Muscle layer of duodenum (tissue), 2 donors: ENCODE data around the gene TAPBP.
A peak's percentile ranks its signal among the peaks of the same experiment; 100 is the strongest.
"Not testable (repeated sequence)": the region's sequence is repeated elsewhere in the genome, so short reads cannot be mapped to it uniquely, and the experiment has no call there.

Experiments used
- H3K27ac ChIP-seq: one replicate; pipeline ENCODE4 v1.7.0; 2013; ENCODE audit warnings: mild to moderate bottlenecking, low read length
- H3K27me3 ChIP-seq: one replicate; pipeline ENCODE4 v1.7.0; 2013; ENCODE audit warnings: low read depth, mild to moderate bottlenecking, control low read depth, low read length
- H3K36me3 ChIP-seq, 2 donors: one replicate each; pipeline ENCODE4 v1.7.0; 2013; ENCODE audit warnings: low read length in 2 of 2, control low read depth in 1 of 2, mild to moderate bottlenecking in 1 of 2; ENCODE audit not compliant: insufficient read depth in 2 of 2, control insufficient read depth in 1 of 2
- H3K4me1 ChIP-seq, 2 donors: one replicate each; pipeline ENCODE4 v1.7.0; 2013; ENCODE audit warnings: low read length in 2 of 2, mild to moderate bottlenecking in 2 of 2, control low read depth in 1 of 2, moderate library complexity in 1 of 2; ENCODE audit not compliant: insufficient read depth in 2 of 2, control insufficient read depth in 1 of 2
- H3K4me3 ChIP-seq, 2 donors: one replicate each; pipeline ENCODE4 v1.7.0; 2013; ENCODE audit warnings: low read length in 2 of 2, low read depth in 1 of 2, mild to moderate bottlenecking in 1 of 2
- H3K9me3 ChIP-seq, 2 donors: one replicate each; pipeline ENCODE4 v1.7.0; 2013; ENCODE audit warnings: low read length in 2 of 2, control low read depth in 1 of 2, mild to moderate bottlenecking in 1 of 2; ENCODE audit not compliant: control insufficient read depth in 1 of 2
- donor health status: healthy.

TAPBP gene

DNA sequence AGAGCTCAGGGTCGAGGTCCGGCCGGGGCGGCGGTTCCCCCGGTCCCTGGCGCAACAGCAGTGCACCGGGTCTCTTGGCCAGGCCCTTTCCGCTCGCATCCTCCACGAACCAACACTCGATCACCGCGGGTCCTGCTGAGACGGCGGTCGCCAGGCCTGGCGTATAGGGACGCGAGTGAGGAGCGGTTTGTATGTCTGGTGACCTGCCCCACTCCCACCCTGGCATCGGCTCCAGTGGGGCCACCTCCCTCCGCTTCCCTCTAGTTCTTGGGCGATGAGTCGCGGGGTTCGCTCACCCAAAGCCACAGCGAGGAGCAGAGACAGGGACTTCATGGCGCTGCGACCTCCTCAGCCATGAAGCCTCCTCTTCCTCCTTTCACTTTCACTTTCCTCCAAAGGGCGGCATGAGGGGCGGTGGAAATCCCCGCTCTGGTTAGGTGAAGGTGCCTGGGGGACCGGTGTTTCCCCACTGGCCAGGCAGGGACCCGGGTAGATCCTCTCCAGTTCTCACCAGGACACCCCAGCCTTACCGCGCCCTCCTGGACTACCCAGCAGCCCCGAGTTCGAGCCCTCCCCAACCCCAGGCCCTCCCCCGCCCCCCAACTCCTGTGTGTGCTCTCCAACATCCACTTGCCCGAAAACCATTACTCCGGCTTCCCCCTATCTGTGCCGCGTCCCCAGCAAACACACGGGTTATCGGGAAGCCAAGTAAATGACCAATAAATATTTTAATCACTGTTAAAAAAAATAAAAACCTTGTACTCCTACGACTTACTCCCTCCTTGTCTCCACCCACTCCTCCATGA is at the start of gene TAPBP:
TAPBP (minus strand) TSS at position 370 of the 806 bp plus-strand sequence; CDS start at position 333, 37 bp downstream.
- Histone ChIP-seq H3K4me1 (peaks cover 11 to 46% of the 10 kb centered on the region in 2 donors), H3K27ac (peak within 1 kb of the TSS; percentile 96), H3K9me3 (no peaks in the 10 kb centered on the region), H3K36me3 (peaks cover 0 to 6% of the 10 kb centered on the region in 2 donors), H3K27me3 (no peaks in the 10 kb centered on the region), H3K4me3 (peak within 1 kb of the TSS; percentile 92 to 95)

DNA sequence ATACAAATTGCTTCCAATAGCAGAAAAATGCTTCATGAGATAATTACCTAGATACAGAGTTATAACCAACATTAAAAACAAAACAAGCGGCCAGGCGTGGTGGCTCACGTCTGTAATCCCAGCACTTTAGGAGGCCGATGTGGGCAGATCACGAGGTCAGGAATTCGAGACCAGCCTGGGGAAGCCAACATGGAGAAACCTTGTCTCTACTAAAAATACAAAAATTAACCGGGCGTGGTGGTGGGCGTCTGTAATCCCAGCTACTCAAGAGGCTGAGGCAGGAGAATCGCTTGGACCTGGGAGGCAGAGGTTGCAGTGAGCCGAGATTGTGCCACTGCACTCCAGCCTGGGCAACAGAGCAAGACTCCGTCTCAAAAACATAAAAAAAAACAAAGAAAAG is 49.6 kb upstream of the TAPBP start:
- not testable (repeated sequence) for H3K9me3 ChIP-seq, H3K4me3 ChIP-seq, H3K4me1 ChIP-seq, H3K27me3 ChIP-seq, H3K27ac ChIP-seq, H3K36me3 ChIP-seq

DNA sequence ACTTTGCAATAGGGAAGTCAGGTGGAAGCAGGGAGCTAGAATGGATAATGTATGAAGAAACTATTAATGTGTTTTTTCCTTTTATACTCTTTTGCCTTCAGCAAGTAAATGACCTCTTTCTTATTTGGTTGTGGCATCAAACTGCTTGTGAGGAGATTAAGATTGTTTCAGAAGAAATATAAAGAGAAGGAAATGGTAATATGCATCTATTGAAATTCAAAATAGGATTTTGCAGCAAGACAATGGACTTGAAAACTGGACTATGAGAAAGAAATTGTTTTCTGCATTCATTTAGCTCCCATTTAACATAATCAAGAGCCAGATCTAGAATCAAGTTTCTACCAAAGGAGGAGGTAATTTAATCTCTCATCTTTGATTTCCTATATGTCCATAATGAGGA is 45.5 kb upstream of the TAPBP start:
- Histone ChIP-seq H3K9me3 (no peaks in the 10 kb centered on the region), H3K36me3 (no peaks in the 10 kb centered on the region), H3K27me3 (no peaks in the 10 kb centered on the region), H3K27ac (no peak overlapping the region), H3K4me3 (no peak overlapping the region), H3K4me1 (no peaks in the 10 kb centered on the region)

DNA sequence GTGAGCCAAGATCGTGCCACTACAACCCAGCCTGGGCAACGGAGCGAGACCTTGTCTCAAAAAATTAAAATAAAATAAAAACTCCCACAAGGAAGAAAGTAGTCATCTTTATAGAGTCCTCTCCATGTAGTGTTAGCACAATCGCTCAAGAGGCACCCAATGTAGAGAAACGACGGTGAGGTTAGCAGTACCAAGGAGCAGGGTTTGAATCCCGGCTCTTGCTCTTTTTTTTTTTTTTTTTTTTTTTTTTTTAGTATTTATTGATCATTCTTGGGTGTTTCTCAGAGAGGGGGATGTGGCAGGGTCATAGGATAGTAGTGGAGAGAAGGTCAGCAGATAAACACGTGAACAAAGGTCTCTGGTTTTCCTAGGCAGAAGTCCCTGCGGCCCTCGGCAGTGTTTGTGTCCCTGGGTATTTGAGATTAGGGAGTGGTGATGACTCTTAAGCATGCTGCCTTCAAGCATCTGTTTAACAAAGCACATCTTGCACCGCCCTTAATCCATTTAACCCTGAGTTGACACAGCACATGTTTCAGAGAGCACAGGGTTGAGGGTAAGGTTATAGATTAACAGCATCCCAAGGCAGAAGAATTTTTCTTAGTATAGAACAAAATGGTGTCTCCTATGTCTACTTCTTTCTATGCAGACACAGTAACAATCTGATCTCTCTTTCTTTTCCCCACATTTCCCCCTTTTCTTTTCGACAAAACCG is 43.4 kb upstream of the TAPBP start:
- not testable (repeated sequence) for H3K36me3 ChIP-seq, H3K27ac ChIP-seq, H3K27me3 ChIP-seq, H3K9me3 ChIP-seq, H3K4me1 ChIP-seq, H3K4me3 ChIP-seq

DNA sequence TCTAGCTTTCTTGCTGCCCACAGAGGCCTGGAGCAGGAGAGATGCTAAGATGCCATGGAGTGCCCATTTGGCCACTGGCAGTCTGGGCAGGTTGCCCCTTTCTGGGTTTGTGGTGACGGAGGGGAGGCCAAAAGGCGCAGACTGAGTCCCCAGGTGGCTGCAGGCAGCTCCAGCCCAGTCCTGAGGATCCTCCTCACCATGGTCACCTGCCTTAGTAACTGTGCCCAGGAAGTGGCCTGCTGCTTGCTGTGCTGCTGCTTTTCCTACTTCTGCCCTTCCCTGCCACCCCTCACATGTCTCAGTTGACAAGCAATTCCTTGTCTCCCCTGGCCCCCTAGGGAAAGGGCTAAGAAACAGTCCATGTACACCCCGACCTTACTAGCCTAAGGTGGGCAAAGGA is 42.4 kb upstream of the TAPBP start:
- H3K4me3 ChIP-seq, result no peak overlapping the region
- no peaks in the 10 kb centered on the region for H3K27me3 ChIP-seq
- H3K4me1 ChIP-seq, result no peaks in the 10 kb centered on the region
- H3K27ac ChIP-seq, result no peak overlapping the region
- no peaks in the 10 kb centered on the region for H3K9me3 ChIP-seq
- H3K36me3 ChIP-seq, result no peaks in the 10 kb centered on the region

DNA sequence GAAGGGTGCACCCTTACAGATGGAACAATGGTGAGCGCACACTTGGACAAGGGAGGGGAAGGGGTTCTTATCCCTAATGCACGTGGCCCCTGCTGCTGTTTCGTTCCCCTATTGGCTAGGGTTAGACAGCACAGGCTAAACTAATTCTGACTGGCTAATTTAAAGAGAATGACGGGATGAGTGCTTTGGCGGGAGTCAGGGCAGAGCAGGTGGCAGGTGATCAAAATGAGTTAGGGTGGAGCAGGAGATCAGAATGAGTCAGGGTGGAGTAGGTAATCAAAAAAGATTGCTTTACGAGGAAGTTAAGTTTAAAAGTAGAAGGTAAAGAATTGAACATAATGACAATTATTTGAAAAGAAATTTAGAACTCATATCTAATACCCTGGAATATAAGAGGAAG is 42.0 kb upstream of the TAPBP start:
- H3K4me1 ChIP-seq, H3K27me3 ChIP-seq, H3K9me3 ChIP-seq, H3K27ac ChIP-seq, H3K4me3 ChIP-seq, H3K36me3 ChIP-seq: not testable (repeated sequence)

DNA sequence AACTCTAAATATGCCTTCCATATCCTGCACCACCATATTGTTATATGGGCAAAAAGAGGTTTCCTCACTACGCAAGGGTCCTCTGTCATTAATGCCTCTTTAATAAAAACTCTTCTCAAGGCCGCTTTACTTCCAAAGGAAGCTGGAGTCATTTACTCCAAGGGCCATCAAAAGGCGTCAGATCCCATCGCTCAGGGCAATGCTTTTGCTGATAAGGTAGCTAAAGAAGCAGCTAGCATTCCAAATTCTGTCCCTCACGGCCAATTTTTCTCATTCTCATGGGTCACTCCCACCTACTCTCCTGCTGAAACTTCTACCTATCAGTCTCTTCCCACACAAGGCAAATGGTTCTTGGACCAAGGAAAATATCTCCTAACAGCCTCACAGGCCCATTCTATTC is 33.9 kb upstream of the TAPBP start:
- H3K4me1 ChIP-seq, result peaks cover 0 to 4% of the 10 kb centered on the region in 2 donors
- no peaks in the 10 kb centered on the region for H3K36me3 ChIP-seq
- no peaks in the 10 kb centered on the region for H3K27me3 ChIP-seq
- no peak overlapping the region for H3K4me3 ChIP-seq
- H3K27ac ChIP-seq, result no peak overlapping the region
- H3K9me3 ChIP-seq, result no peaks in the 10 kb centered on the region

DNA sequence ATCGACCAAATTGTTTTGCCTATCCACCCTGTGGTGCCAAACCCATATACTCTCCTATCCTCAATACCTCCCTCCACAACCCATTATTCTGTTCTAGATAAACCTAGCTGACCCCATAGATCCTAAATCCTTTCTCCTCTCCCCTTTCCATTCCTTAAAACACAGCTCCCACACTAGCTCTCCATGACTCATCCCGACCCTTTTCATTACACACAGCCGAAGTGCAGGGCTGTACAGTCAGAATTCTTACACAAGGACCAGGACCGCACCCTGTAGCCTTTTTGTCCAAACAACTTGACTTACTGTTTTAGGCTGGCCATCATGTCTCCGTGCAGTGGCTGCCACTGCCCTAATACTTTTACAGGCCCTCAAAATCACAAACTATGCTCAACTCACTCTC is 33.1 kb upstream of the TAPBP start:
- not testable (repeated sequence) for H3K4me3 ChIP-seq, H3K27me3 ChIP-seq, H3K36me3 ChIP-seq, H3K4me1 ChIP-seq, H3K27ac ChIP-seq, H3K9me3 ChIP-seq

DNA sequence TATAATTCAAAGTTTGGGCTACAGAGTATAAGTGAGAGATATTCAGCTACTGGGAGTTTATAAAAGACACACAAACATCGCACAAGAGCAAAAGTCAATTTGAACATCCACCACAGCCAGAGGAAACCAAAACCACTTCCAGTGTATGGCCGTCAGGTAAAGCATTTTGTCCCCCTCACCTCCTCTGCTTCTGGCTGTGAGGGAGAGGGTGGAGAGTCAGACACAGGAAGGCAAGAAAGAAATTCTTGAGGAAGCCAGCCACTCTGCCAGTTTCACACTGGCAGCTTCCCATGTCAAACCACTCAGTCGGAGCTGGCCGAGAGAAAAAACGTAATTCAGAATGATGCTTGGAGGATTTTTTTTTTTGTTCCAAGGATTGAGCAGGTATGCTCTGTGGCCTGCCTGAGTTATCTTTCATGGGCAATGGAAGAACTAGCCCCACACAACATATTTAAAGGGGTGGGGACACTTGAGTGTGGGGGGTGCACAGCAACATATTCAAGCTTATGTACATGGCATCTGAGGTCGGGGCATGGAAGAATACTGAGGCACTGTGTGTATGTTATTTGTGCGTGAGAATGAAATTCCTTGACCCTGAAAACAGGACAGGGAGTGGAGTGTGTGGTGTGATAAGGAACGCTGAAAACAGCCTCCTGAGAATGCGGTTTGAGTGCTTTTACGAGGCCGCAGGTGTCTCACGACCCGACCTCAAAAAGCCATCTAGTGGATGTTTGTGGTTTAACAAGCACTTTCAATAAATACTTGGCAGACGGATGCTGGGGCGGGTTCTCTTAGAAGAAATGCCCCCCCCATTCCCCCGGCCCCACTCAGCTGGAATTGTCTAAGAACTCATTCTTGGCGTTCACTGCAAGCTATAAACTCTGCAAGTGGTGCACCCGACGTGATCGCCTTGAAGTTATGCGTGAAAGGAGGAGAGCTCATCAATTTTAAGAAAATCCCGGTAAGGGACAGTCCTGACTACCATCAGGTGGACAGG is 31.1 kb upstream of the TAPBP start:
- no peak overlapping the region for H3K4me3 ChIP-seq
- peaks cover 0 to 4% of the 10 kb centered on the region in 2 donors for H3K4me1 ChIP-seq
- H3K36me3 ChIP-seq, result no peaks in the 10 kb centered on the region
- H3K27ac ChIP-seq, result no peak overlapping the region
- no peaks in the 10 kb centered on the region for H3K9me3 ChIP-seq
- no peaks in the 10 kb centered on the region for H3K27me3 ChIP-seq

DNA sequence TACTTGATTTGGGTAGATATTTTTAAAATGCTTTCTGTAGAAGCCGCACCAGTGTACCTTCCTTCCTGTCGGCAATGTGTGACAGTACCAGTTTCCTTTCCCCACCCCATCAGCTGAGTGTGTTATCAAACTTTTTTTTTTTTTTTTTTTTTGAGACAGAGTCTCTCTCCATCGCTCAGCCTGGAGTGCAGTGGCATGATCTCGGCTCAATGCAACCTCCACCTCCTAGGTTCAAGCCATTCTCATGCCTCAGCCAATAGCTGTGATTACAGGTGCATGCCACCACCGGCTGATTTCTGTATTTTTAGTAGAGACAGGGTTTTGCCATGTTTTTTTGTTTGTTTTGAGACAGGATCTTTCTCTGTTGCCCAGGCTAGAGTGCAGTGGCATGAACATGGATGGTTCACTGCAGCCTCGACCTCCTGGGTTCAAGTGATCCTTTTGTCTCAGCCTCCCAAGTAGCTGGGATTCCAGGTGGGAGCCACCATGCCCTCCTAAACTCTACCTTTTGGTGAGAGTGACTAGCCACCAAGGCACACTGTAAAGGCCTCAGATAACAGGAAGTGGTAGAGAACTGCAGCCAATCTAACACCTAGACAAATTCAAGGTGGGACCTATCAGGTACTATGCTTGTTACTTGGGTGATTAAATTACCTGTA is 30.2 kb upstream of the TAPBP start:
- no peak overlapping the region for H3K4me3 ChIP-seq
- H3K27ac ChIP-seq, result no peak overlapping the region
- no peaks in the 10 kb centered on the region for H3K36me3 ChIP-seq
- peaks cover 0 to 4% of the 10 kb centered on the region in 2 donors for H3K4me1 ChIP-seq
- no peaks in the 10 kb centered on the region for H3K9me3 ChIP-seq
- H3K27me3 ChIP-seq, result no peaks in the 10 kb centered on the region

DNA sequence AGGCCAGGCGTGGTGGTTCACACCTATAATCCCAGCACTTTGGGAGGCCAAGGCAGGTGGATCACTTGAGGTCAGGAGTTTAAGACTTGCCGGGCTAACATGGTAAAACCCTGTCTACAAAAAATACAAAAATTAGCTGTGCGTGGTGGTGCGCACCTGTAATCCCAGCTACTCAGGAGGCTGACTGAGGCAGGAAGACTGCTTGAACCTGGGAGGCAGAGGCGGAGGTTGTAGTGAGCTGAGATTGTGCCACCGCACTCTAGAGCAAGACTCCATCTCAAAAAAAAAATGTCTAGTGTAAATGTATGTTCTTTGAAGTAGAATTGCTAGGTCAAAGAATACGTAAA is 29.7 kb upstream of the TAPBP start:
- H3K27ac ChIP-seq, H3K9me3 ChIP-seq, H3K27me3 ChIP-seq, H3K4me1 ChIP-seq, H3K4me3 ChIP-seq, H3K36me3 ChIP-seq: not testable (repeated sequence)
